Liver (tissue), 3 donors: ENCODE measurements around the gene SLC25A26.

Experiments
- ATF3 ChIP-seq: IDR thresholded peaks from 2 replicates; pipeline ENCODE4 v1.6.1; 2016; ENCODE audit warnings: antibody characterized with exemption
- CTCF ChIP-seq: fragments of 150-350 bp; IDR thresholded peaks from 2 replicates; pipeline ENCODE4 v1.5.1; 2017; ENCODE audit warnings: improper control_type of control experiment, low read depth, low read length; ENCODE audit not compliant: missing input control
- GABPA ChIP-seq, 2 donors: IDR thresholded peaks in 1 of 2; conservative IDR thresholded peaks in 1 of 2; 2 replicates each; pipeline ENCODE4 v1.6.1; 2016; ENCODE audit warnings: antibody characterized with exemption in 2 of 2, mild to moderate bottlenecking in 1 of 2, moderate library complexity in 1 of 2
- JUND ChIP-seq, 2 donors: IDR thresholded peaks; 2 replicates each; pipeline ENCODE4 v1.6.1; 2016; ENCODE audit warnings: antibody characterized with exemption in 2 of 2
- MAX ChIP-seq: IDR thresholded peaks from 2 replicates; pipeline ENCODE4 v1.6.1; 2016; ENCODE audit warnings: antibody characterized with exemption
- donor health status: healthy.
- donor health status: healthy.

- TF ChIP-seq ATF3 (no peak), CTCF (no peak), JUND (IDR thresholded peaks at IDR 0.05) (no peak), GABPA (IDR thresholded peaks at IDR 0.05 in 1 of 2, conservative IDR thresholded peaks at IDR 0.05 in 1 of 2) (no peak), MAX (no peak)
These were observed 38.9 kb downstream of the SLC25A26 start for GRCh38 chr3:66259566-66260255.
